ENCODE results near the gene TRPT1. TPM values are rescaled to one million over a fixed set of nuclear protein-coding genes. Genes with fewer than 3 reads are reported as not detected.

Gene TRPT1
- total RNA-seq, 1 donor from 2014 or later = 42.2 TPM

GRCh38 chr11:64183890-64184289 is 42.1 kb downstream of the TRPT1 start:
- H3K36me3 Mint-ChIP-seq (ENCODE audit: low read depth) = no peaks in the 10 kb centered on the region
- TF ChIP-seq, protein P1, sequence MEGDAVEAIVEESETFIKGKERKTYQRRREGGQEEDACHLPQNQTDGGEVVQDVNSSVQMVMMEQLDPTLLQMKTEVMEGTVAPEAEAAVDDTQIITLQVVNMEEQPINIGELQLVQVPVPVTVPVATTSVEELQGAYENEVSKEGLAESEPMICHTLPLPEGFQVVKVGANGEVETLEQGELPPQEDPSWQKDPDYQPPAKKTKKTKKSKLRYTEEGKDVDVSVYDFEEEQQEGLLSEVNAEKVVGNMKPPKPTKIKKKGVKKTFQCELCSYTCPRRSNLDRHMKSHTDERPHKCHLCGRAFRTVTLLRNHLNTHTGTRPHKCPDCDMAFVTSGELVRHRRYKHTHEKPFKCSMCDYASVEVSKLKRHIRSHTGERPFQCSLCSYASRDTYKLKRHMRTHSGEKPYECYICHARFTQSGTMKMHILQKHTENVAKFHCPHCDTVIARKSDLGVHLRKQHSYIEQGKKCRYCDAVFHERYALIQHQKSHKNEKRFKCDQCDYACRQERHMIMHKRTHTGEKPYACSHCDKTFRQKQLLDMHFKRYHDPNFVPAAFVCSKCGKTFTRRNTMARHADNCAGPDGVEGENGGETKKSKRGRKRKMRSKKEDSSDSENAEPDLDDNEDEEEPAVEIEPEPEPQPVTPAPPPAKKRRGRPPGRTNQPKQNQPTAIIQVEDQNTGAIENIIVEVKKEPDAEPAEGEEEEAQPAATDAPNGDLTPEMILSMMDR (IDR thresholded peaks at IDR 0.05) = no peak
- no peak for DNase-seq (ENCODE audit: low spot score)
- peaks cover 43% of the 10 kb centered on the region for H3K4me1 Mint-ChIP-seq (ENCODE audit: low read depth)
- no peaks in the 10 kb centered on the region for H3K27me3 Mint-ChIP-seq (ENCODE audit: low read depth)
- no peaks in the 10 kb centered on the region for H3K9me3 Mint-ChIP-seq (ENCODE audit: low read depth)
- H3K27ac Mint-ChIP-seq (ENCODE audit: unreplicated experiment) = no peak overlapping the region
- no peak overlapping the region for H3K4me3 Mint-ChIP-seq (ENCODE audit: unreplicated experiment)

GRCh38 chr11:64181506-64182411 is 44.2 kb downstream of the TRPT1 start:
- Mint-ChIP-seq H3K27me3 (ENCODE audit: low read depth) (no peaks in the 10 kb centered on the region), H3K36me3 (ENCODE audit: low read depth) (no peaks in the 10 kb centered on the region), H3K9me3 (ENCODE audit: low read depth) (no peaks in the 10 kb centered on the region), H3K4me1 (ENCODE audit: low read depth) (peaks cover 40% of the 10 kb centered on the region), H3K4me3 (ENCODE audit: unreplicated experiment) (peak overlapping the region; percentile 68), H3K27ac (ENCODE audit: unreplicated experiment) (peak overlapping the region; percentile 96)
- TF ChIP-seq, protein P1 (IDR thresholded peaks at IDR 0.05) = no peak
- DNase-seq (ENCODE audit: low spot score) = no peak

DNA sequence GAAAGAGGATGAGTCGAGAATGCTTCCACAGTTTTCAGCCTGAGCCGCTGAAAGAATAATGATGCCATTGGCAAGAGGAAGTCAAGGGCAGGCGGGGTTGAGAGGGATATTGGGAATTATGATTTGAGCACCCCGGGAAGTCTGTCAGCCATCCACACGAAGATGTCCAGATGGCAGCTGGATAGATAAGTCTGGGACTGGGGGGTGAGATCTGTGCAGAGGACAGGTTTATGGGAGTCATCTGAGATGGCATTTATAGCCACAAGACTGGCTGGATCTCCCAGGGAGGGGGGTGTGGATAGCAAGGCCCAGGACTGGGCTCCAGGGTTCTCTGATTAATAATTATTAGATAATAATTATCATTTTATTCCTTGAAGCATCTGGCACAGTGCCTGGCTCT is 45.1 kb downstream of the TRPT1 start:
- TF ChIP-seq, protein P1 (IDR thresholded peaks at IDR 0.05) = no peak
- no peaks in the 10 kb centered on the region for H3K27me3 Mint-ChIP-seq (ENCODE audit: low read depth)
- peak overlapping the region; percentile 68 for H3K4me3 Mint-ChIP-seq (ENCODE audit: unreplicated experiment)
- H3K9me3 Mint-ChIP-seq (ENCODE audit: low read depth) = no peaks in the 10 kb centered on the region
- H3K27ac Mint-ChIP-seq (ENCODE audit: unreplicated experiment) = peak overlapping the region; percentile 96
- peaks cover 40% of the 10 kb centered on the region for H3K4me1 Mint-ChIP-seq (ENCODE audit: low read depth)
- H3K36me3 Mint-ChIP-seq (ENCODE audit: low read depth) = no peaks in the 10 kb centered on the region
- DNase-seq (ENCODE audit: low spot score) = no peak

DNA sequence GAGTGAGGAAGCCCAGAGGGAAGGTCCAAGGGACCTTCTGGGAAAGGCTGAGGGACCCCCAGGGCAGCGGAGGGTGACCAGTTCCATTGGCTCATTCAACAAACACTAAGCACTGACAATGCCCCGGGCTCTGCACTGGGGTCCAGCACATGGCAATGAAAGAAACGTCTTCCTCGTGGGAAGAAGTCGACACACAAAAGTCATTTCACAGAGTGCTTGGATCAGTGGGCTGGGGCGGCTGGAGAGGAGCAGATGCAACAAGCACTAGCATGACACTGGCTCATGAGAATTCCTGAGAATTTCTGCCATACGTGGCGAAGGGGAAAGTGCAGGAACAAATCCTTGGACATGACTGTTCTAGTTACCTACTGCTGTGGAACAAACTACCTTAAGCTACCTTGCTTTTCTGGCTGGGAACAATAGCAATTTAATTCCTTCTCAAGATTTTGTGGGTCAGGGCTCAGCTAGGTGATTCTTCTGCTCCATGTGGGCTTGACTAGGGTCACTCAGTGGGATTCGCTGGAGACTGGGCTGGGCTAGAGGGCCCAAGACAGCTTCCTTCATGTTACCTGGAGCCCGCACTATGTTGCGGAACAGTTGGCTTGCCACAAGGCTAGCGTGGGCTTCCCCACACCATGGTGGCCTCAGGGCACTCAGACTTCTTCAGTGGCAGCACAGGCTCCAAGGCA is 46.9 kb downstream of the TRPT1 start:
- no peak overlapping the region for H3K4me3 Mint-ChIP-seq (ENCODE audit: unreplicated experiment)
- no peaks in the 10 kb centered on the region for H3K27me3 Mint-ChIP-seq (ENCODE audit: low read depth)
- peaks cover 2% of the 10 kb centered on the region for H3K9me3 Mint-ChIP-seq (ENCODE audit: low read depth)
- H3K4me1 Mint-ChIP-seq (ENCODE audit: low read depth) = peaks cover 30% of the 10 kb centered on the region
- DNase-seq (ENCODE audit: low spot score) = no peak
- H3K36me3 Mint-ChIP-seq (ENCODE audit: low read depth) = no peaks in the 10 kb centered on the region
- H3K27ac Mint-ChIP-seq (ENCODE audit: unreplicated experiment) = no peak overlapping the region
- TF ChIP-seq, protein P1 (IDR thresholded peaks at IDR 0.05) = no peak

DNA sequence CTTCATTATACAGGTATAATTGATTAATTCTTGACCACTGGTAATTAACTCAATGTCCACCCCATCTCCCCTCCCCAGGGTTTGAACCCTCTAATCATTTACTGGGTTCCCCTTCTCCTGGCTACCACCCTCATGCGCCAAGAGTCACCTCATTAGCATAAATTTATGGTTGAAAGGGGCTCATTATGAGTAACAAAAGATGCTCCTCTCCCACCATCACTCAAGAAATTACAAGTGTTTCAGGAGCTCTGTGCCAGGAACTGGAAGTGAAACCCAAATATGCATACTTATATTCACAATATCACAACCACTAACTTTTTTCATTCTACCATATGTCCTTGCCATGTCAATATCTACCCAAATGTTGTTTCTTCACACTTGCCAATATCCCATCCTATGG is 47.8 kb downstream of the TRPT1 start:
- H3K27me3 Mint-ChIP-seq (ENCODE audit: low read depth) = no peaks in the 10 kb centered on the region
- H3K36me3 Mint-ChIP-seq (ENCODE audit: low read depth) = no peaks in the 10 kb centered on the region

More for the DNA sequence above, 47.8 kb downstream of the TRPT1 start:
- no peak overlapping the region for H3K4me3 Mint-ChIP-seq (ENCODE audit: unreplicated experiment)
- no peak overlapping the region for H3K27ac Mint-ChIP-seq (ENCODE audit: unreplicated experiment)
- TF ChIP-seq, protein P1 (IDR thresholded peaks at IDR 0.05) = no peak
- H3K4me1 Mint-ChIP-seq (ENCODE audit: low read depth) = peaks cover 22% of the 10 kb centered on the region
- H3K9me3 Mint-ChIP-seq (ENCODE audit: low read depth) = peaks cover 4% of the 10 kb centered on the region
- DNase-seq (ENCODE audit: low spot score) = no peak

Measured in chondrocyte (in vitro differentiated cells).